ENCODE measurements around the gene AP4M1. TPM values are rescaled to one million over a fixed set of nuclear protein-coding genes. Genes with fewer than 3 reads are reported as not detected.
A peak's percentile ranks its signal among the peaks of the same experiment; 100 is the strongest.

The AP4M1 gene
- total RNA-seq, 1 experiment from 2014 or later, result 17.9 TPM

- Histone ChIP-seq H2AFZ (ENCODE audit: low read length) (no peak overlapping the region), H3K4me2 (ENCODE audit: low read length) (no peak overlapping the region), H3K4me3 (ENCODE audit: low read length) (no peak overlapping the region), H3K36me3 (ENCODE audit: low read depth, low read length) (no peaks in the 10 kb centered on the region), H3K79me2 (ENCODE audit: low read length) (no peaks in the 10 kb centered on the region), H4K20me1 (ENCODE audit: low read length) (no peaks in the 10 kb centered on the region), H3K27ac (ENCODE audit: low read length) (no peak overlapping the region), H3K4me1 (ENCODE audit: insufficient read depth, low read length) (0 out of 2 replicates have a peak, but pooled peaks cover 4% of the 10 kb centered on the region), H3K9me3 (ENCODE audit: low read length) (no peaks in the 10 kb centered on the region), H3K9ac (ENCODE audit: low read length) (no peak overlapping the region), H3K9me2 (replicated peaks; ENCODE audit: low read length) (no peaks in the 10 kb centered on the region), H3F3A (ENCODE audit: low read length, unreplicated experiment) (no peaks in the 10 kb centered on the region), H3K27me3 (ENCODE audit: low read length) (no peaks in the 10 kb centered on the region)
- peak; percentile 80 for ATAC-seq
- intact Hi-C loops (cut with micrococcal nuclease), result loop anchor here (2.0 to 5.0 kb wide), 3 partner anchors 82 to 275 kb away; no protein-coding TSS in a partner anchor
- TF ChIP-seq EZH2phosphoT487 (IDR thresholded peaks at IDR 0.05; ENCODE audit: borderline replicate concordance, low read length), result no peak
- peak; percentile 87 for TF ChIP-seq CTCF (conservative IDR thresholded peaks at IDR 0.05; ENCODE audit: low read depth, low read length)
- peak; percentile 68 for DNase-seq
- ChIA-PET CTCF (interaction anchor here (0.6 to 0.7 kb wide), 2 partner anchors 30 to 275 kb away, joined by 3 to 7 read pairs; no protein-coding TSS in a partner anchor), POLR2A (ENCODE audit: unreplicated experiment) (interaction anchor here (0.5 to 0.6 kb wide), 2 partner anchors 40 to 50 kb away, joined by 3 to 5 read pairs; no protein-coding TSS in a partner anchor)
- no TSS peak for BruUV-seq (replicated peaks)
These were observed 31.3 kb downstream of the AP4M1 start for GRCh38 chr7:100132697-100133151.

GRCh38 chr7:100137851-100138760 lies 36.7 kb downstream of the AP4M1 start:
- no peak overlapping the region for H3K4me2 ChIP-seq (ENCODE audit: low read length)
- H3K36me3 ChIP-seq (ENCODE audit: low read depth, low read length), result no peaks in the 10 kb centered on the region
- BruUV-seq (replicated peaks), result no TSS peak
- DNase-seq, result no peak
- H3K9ac ChIP-seq (ENCODE audit: low read length), result no peak overlapping the region
- H3K9me3 ChIP-seq (ENCODE audit: low read length), result no peaks in the 10 kb centered on the region
- intact Hi-C loops (cut with micrococcal nuclease), result no loop called here
- no peak for TF ChIP-seq EZH2phosphoT487 (IDR thresholded peaks at IDR 0.05; ENCODE audit: borderline replicate concordance, low read length)
- no peak for TF ChIP-seq EZH2 (IDR thresholded peaks at IDR 0.05; ENCODE audit: low read length, unreplicated experiment)
- no peak for TF ChIP-seq CTCF (conservative IDR thresholded peaks at IDR 0.05; ENCODE audit: low read depth, low read length)
- no peaks in the 10 kb centered on the region for H3K27me3 ChIP-seq (ENCODE audit: low read length)
- no peak; the same call in 1 of the 2 replicates for ATAC-seq
- H2AFZ ChIP-seq (ENCODE audit: low read length), result no peak overlapping the region
- POLR2A ChIA-PET (ENCODE audit: unreplicated experiment), result no interaction called here
- no peaks in the 10 kb centered on the region for H3K9me2 ChIP-seq (replicated peaks; ENCODE audit: low read length)
- no peak overlapping the region for H3K27ac ChIP-seq (ENCODE audit: low read length)
- H3K4me1 ChIP-seq (ENCODE audit: insufficient read depth, low read length), result no peaks in the 10 kb centered on the region
- no peaks in the 10 kb centered on the region for H3F3A ChIP-seq (ENCODE audit: low read length, unreplicated experiment)
- no peak overlapping the region for H3K4me3 ChIP-seq (ENCODE audit: low read length)
- no peaks in the 10 kb centered on the region for H4K20me1 ChIP-seq (ENCODE audit: low read length)
- CTCF ChIA-PET, result interaction anchor here (0.6 kb wide), 1 partner anchor 147 kb away, joined by 5 read pairs; no protein-coding TSS in a partner anchor
- H3K79me2 ChIP-seq (ENCODE audit: low read length), result no peaks in the 10 kb centered on the region

- H3K9ac ChIP-seq (ENCODE audit: low read length), result no peak overlapping the region
- H3F3A ChIP-seq (ENCODE audit: low read length, unreplicated experiment), result no peaks in the 10 kb centered on the region
- TF ChIP-seq EZH2phosphoT487 (IDR thresholded peaks at IDR 0.05; ENCODE audit: borderline replicate concordance, low read length) (no peak), EZH2 (IDR thresholded peaks at IDR 0.05; ENCODE audit: low read length, unreplicated experiment) (no peak), CTCF (conservative IDR thresholded peaks at IDR 0.05; ENCODE audit: low read depth, low read length) (no peak)
- no peak overlapping the region for H2AFZ ChIP-seq (ENCODE audit: low read length)
- no peaks in the 10 kb centered on the region for H3K79me2 ChIP-seq (ENCODE audit: low read length)
- ChIA-PET CTCF (no interaction called here), POLR2A (ENCODE audit: unreplicated experiment) (no interaction called here)
- intact Hi-C loops (cut with micrococcal nuclease), result no loop called here
- H3K4me2 ChIP-seq (ENCODE audit: low read length), result no peak overlapping the region
- no peak for ATAC-seq
- BruUV-seq (replicated peaks), result no TSS peak
- no peaks in the 10 kb centered on the region for H4K20me1 ChIP-seq (ENCODE audit: low read length)
- H3K9me2 ChIP-seq (replicated peaks; ENCODE audit: low read length), result no peaks in the 10 kb centered on the region
- no peaks in the 10 kb centered on the region for H3K36me3 ChIP-seq (ENCODE audit: low read depth, low read length)
- no peaks in the 10 kb centered on the region for H3K27me3 ChIP-seq (ENCODE audit: low read length)
- no peak overlapping the region for H3K4me3 ChIP-seq (ENCODE audit: low read length)
- H3K9me3 ChIP-seq (ENCODE audit: low read length), result no peaks in the 10 kb centered on the region
- no peaks in the 10 kb centered on the region for H3K4me1 ChIP-seq (ENCODE audit: insufficient read depth, low read length)
- no peak overlapping the region for H3K27ac ChIP-seq (ENCODE audit: low read length)
- DNase-seq, result no peak
These were observed 40.1 kb downstream of the AP4M1 start for GRCh38 chr7:100141555-100141949.

Data from PC-3 (cell line).